T-cell (primary cell): ENCODE results near the gene FBXO40. TPM values are rescaled to one million over a fixed set of nuclear protein-coding genes. Genes with fewer than 3 reads are reported as not detected.

Experiments
- ATAC-seq, 4 experiments: fragments of 200-7000 bp in 3 of 4; fragments of 150-1000 bp in 1 of 4; cut with Tn5 transposase; replicated peaks in 1 of 4; 1 replicate in 3 of 4; 2 replicates in 1 of 4; pipeline ENCODE4 v1.10.0; 2021; ENCODE audit warnings: moderate library complexity in 3 of 4, mild to moderate bottlenecking in 2 of 4, moderate number of reproducible peaks in 1 of 4
- CTCF ChIA-PET, 2 donors: fragments of 300-600 bp; sonication (Branson Sonifier 250); formaldehyde crosslinking; loops; one replicate each; lab custom pipeline; 2022; ENCODE audit warnings: antibody characterized with exemption in 2 of 2; lab: Charles Lee
- POLR2A ChIA-PET, 2 donors: fragments of 300-600 bp; sonication (Branson Sonifier 250); formaldehyde crosslinking; loops; one replicate each; lab custom pipeline; 2022; ENCODE audit warnings: antibody characterized with exemption in 2 of 2; lab: Charles Lee
- DNase-seq, 35 experiments: peaks; one replicate each; pipeline versions ENCODE4 v3.0.0 to v3.0.0-alpha.2; 2013 to 2023
- H3K27ac ChIP-seq: one replicate; pipeline ENCODE4 v1.5.1; 2013; ENCODE audit warnings: low read length
- H3K27me3 ChIP-seq, 2 experiments: replicated peaks in 1 of 2; 1 replicate in 1 of 2; 2 replicates in 1 of 2; pipeline versions ENCODE4 v1.6.1 to v1.7.0; 2013; ENCODE audit warnings: low read length in 1 of 2, mixed read lengths in 1 of 2; ENCODE audit not compliant: control insufficient read depth in 2 of 2, insufficient read depth in 2 of 2; ENCODE audit errors: extremely low read depth in 1 of 2
- H3K36me3 ChIP-seq, 2 donors: 1 replicate in 1 of 2; 2 replicates in 1 of 2; pipeline versions ENCODE4 v1.6.1 to v1.7.0; 2013; ENCODE audit warnings: low read length in 1 of 2; ENCODE audit not compliant: control insufficient read depth in 2 of 2, insufficient read depth in 1 of 2; ENCODE audit errors: extremely low read depth in 1 of 2
- H3K4me1 ChIP-seq, 2 experiments: 1 replicate in 1 of 2; 2 replicates in 1 of 2; pipeline versions ENCODE4 v1.6.1 to v1.7.0; 2013; ENCODE audit warnings: low read length in 2 of 2, mixed read lengths in 1 of 2; ENCODE audit not compliant: insufficient read depth in 2 of 2, control insufficient read depth in 1 of 2; ENCODE audit errors: extremely low read depth in 1 of 2
- H3K4me3 ChIP-seq, 2 donors: 1 replicate in 1 of 2; 2 replicates in 1 of 2; pipeline versions ENCODE4 v1.5.1 to v1.7.0; 2013; ENCODE audit warnings: mild to moderate bottlenecking in 2 of 2, low read length in 1 of 2, moderate library complexity in 1 of 2; ENCODE audit not compliant: control insufficient read depth in 1 of 2; ENCODE audit errors: extremely low read depth in 1 of 2
- H3K9me3 ChIP-seq: 2 replicates; pipeline ENCODE4 v1.7.0; 2013
- H3K27ac Mint-ChIP-seq, 2 donors: one replicate each; pipeline ENCODE4 v1.8.0; 2020 to 2021; ENCODE audit warnings: mild to moderate bottlenecking in 2 of 2, mixed read lengths in 2 of 2
- H3K27me3 Mint-ChIP-seq, 2 donors: one replicate each; pipeline ENCODE4 v1.8.0; 2021 to 2022; ENCODE audit warnings: mixed read lengths in 2 of 2
- H3K36me3 Mint-ChIP-seq: one replicate; pipeline ENCODE4 v1.8.0; 2021; ENCODE audit warnings: mixed read lengths
- H3K4me1 Mint-ChIP-seq, 3 donors: one replicate each; pipeline ENCODE4 v1.8.0; 2020 to 2022; ENCODE audit warnings: mixed read lengths in 3 of 3, mild to moderate bottlenecking in 1 of 3
- H3K4me3 Mint-ChIP-seq, 3 donors: one replicate each; pipeline ENCODE4 v1.8.0; 2020 to 2022; ENCODE audit warnings: mild to moderate bottlenecking in 3 of 3, mixed read lengths in 3 of 3, moderate library complexity in 3 of 3
- H3K9me3 Mint-ChIP-seq, 3 donors: one replicate each; pipeline ENCODE4 v1.8.0; 2020 to 2022; ENCODE audit warnings: mixed read lengths in 3 of 3
- whole genome bisulfite sequencing: methylation state at CpG from one replicate; pipeline ENCODE4 v1.1.5; 2013; ENCODE audit warnings: missing lambda C conversion rate; ENCODE audit not compliant: insufficient coverage; 5-methylcytosine and 5-hydroxymethylcytosine counted together
- total RNA-seq, 35 experiments: library from RNA in 6 of 35; stranded (reverse) in 6 of 35; fragments of 120-200 nt in 1 of 35; gene quantifications; one replicate each; pipeline versions ENCODE4 v1.2.1 to v1.2.4 and lab custom pipeline; 2013 to 2026

Gene FBXO40
- total RNA-seq, 5 donors from 2014 or later (not counting 1 experiment from before 2014, with no cell fraction given) = not detected

DNA sequence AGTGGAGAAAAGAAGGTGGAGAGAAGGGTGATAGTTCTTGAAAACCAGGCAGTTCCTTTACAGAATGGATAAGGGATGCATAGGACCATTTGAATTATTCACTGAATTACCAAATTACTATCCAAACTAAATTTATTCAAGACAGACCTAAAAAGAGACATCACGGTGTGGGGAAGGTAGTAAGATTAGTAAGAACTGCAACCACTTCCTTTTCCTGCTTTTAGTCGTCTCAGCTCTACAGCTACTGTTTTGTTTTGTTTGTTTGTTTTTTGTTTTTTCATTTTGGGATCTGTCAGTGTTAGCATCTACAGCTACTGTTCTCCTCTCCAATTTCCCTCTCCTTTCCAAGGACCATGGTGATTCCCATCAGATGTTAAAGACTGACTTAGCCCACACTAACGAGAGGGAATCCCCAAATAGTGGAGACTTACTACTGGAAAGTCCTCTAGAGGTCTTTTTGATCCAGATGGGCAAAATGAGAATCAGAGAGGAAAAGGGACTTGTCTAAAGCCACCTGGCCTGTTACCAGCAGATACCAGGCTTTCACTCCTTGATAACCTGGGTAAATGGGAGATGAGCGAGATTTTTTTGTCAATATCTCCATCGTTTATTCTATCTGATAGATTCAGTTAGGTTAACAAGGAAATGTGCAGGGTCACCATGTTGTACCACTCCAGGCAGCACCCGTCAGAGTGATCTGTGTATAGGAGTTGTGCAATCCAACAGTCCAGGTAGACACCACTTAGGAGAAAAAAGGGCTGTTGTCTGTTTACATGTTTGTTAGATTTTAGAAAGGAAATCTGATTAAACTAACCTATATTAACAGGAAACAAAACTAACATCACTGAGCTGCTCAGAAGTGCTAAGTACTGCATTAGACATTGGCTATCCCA is 61.6 kb downstream of the FBXO40 start:
- no peaks in the 10 kb centered on the region for H3K9me3 Mint-ChIP-seq
- ChIA-PET POLR2A (interaction anchor here (0.6 to 1.0 kb wide), 2 partner anchors 13 to 1695 kb away, joined by 4 to 7 read pairs; no protein-coding TSS in a partner anchor), CTCF (interaction anchor here in 1 of 2 donors (1.1 kb wide), 1 partner anchor 93 kb away, joined by 11 read pairs; no protein-coding TSS in a partner anchor)
- peaks cover 73% of the 10 kb centered on the region for H3K36me3 Mint-ChIP-seq
- Histone ChIP-seq H3K4me1 (peaks cover 19 to 54% of the 10 kb centered on the region in 2 experiments), H3K36me3 (peaks cover 5 to 71% of the 10 kb centered on the region in 2 donors), H3K27ac (peak overlapping the region; percentile 59), H3K27me3 (no peaks in the 10 kb centered on the region), H3K4me3 (peak overlapping the region in 1 of 2 donors; percentile 33), H3K9me3 (no peaks in the 10 kb centered on the region)
- no peaks in the 10 kb centered on the region for H3K27me3 Mint-ChIP-seq
- whole genome bisulfite sequencing = no CpG with 5 or more reads among the region's 6 CpGs
- ATAC-seq (peak; percentile 78 to 88 (median 85)), DNase-seq (peak in 1 of 35 experiments; percentile 41)
- H3K4me3 Mint-ChIP-seq = peak overlapping the region; percentile 26 to 57 (median 44)
- H3K4me1 Mint-ChIP-seq = peaks cover 75 to 91% (median 89%) of the 10 kb centered on the region in 3 donors
- peak overlapping the region; percentile 86 to 93 for H3K27ac Mint-ChIP-seq

DNA sequence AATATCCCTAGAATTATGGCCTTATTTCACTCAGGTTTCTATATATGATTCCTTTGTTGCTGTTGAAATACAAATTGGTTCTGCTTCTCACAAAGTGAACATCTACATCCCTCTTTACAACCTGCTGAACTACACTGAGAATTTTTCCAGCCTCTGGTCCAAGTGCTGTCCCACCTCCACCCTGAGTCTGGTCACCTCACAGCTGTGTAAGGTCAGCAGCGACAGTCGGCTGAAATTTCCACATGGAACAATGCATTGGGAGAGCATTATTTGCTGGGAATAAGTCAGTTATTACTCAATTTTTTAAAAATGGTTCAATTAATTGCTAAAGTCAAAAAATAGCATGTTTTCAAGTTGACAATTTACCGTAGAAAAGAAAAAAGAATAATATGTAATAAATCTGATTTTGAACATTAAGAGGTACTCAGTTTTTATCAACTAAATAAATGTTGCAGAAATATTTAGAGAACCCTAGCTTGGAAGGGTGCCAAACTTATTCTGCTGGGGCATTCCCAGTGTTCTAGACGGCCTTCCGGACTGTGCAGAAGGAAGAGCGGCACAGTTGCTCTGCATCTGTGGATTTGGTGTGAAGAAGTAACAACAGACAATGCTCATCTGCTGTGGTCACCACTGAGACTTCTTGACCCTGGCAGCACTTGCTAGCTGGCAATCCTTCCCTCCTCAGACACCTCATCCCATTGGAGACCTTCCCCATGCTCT is 65.7 kb downstream of the FBXO40 start:
- POLR2A ChIA-PET = interaction anchor here in 1 of 2 donors (1.2 kb wide), 1 partner anchor 53 kb away, joined by 3 read pairs; no protein-coding TSS in a partner anchor
- no peaks in the 10 kb centered on the region for H3K27me3 ChIP-seq
- peak overlapping the region; percentile 82 to 98 (median 95) for H3K4me3 Mint-ChIP-seq
- H3K4me3 ChIP-seq = peak overlapping the region in 1 of 2 donors; percentile 77
- ATAC-seq (no peak), DNase-seq (no peak)
- CTCF ChIA-PET = no interaction called here
- peaks cover 26 to 48% of the 10 kb centered on the region in 2 experiments for H3K4me1 ChIP-seq
- no peaks in the 10 kb centered on the region for H3K9me3 ChIP-seq
- H3K36me3 ChIP-seq = peaks cover 5 to 59% of the 10 kb centered on the region in 2 donors
- no peaks in the 10 kb centered on the region for H3K27me3 Mint-ChIP-seq
- H3K27ac ChIP-seq = peak overlapping the region; percentile 97
- H3K4me1 Mint-ChIP-seq = peaks cover 71 to 75% (median 71%) of the 10 kb centered on the region in 3 donors
- no peaks in the 10 kb centered on the region for H3K9me3 Mint-ChIP-seq
- peaks cover 58% of the 10 kb centered on the region for H3K36me3 Mint-ChIP-seq
- WGBS = 90% methylated on average over 2 of the region's 6 CpGs
- H3K27ac Mint-ChIP-seq = peak overlapping the region; percentile 99

DNA sequence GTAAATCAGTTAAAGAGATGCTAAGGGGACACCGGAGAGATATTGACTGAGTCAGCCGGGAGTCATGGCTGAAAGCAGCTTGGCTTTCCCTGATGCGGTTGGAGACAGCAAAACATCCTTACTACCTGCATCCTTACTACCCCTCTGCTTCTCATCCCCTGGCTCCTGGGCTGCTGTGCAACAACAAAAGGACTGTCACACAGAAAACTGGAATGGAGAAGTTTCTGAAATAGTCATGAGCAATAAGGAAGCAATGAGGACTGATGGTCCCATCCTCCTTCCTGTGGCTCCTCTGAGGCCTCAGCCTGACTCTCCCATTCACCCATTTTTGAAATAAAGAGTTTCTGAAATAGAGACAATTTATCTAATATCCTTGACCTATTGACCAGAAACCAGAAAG is 66.4 kb downstream of the FBXO40 start:
- Mint-ChIP-seq H3K4me3 (peak overlapping the region; percentile 82 to 98 (median 95)), H3K4me1 (peaks cover 64 to 69% (median 65%) of the 10 kb centered on the region in 3 donors), H3K36me3 (peaks cover 58% of the 10 kb centered on the region), H3K27me3 (no peaks in the 10 kb centered on the region), H3K9me3 (no peaks in the 10 kb centered on the region), H3K27ac (peak overlapping the region; percentile 99)
- peaks cover 21 to 46% of the 10 kb centered on the region in 2 experiments for H3K4me1 ChIP-seq
- no CpG with 5 or more reads among the region's 3 CpGs for WGBS
- H3K27me3 ChIP-seq = no peaks in the 10 kb centered on the region
- peak overlapping the region; percentile 69 to 77 for H3K4me3 ChIP-seq
- ChIA-PET CTCF (interaction anchor here in 1 of 2 donors (0.7 to 2.0 kb wide), 3 partner anchors 114 to 1134 kb away, joined by 3 to 7 read pairs (median 3); partner anchors contain the start of genes HSPBAP1 and POLQ), POLR2A (interaction anchor here (1.2 to 1.8 kb wide), 3 partner anchors 53 to 756 kb away, joined by 3 to 6 read pairs (median 6); partner anchors contain the start of gene WDR5B (in 1 of the 2))
- H3K36me3 ChIP-seq = peaks cover 5 to 64% of the 10 kb centered on the region in 2 donors
- H3K27ac ChIP-seq = peak overlapping the region; percentile 97
- ATAC-seq = no peak
- no peaks in the 10 kb centered on the region for H3K9me3 ChIP-seq
- peak in 1 of 35 experiments; percentile 8 for DNase-seq

DNA sequence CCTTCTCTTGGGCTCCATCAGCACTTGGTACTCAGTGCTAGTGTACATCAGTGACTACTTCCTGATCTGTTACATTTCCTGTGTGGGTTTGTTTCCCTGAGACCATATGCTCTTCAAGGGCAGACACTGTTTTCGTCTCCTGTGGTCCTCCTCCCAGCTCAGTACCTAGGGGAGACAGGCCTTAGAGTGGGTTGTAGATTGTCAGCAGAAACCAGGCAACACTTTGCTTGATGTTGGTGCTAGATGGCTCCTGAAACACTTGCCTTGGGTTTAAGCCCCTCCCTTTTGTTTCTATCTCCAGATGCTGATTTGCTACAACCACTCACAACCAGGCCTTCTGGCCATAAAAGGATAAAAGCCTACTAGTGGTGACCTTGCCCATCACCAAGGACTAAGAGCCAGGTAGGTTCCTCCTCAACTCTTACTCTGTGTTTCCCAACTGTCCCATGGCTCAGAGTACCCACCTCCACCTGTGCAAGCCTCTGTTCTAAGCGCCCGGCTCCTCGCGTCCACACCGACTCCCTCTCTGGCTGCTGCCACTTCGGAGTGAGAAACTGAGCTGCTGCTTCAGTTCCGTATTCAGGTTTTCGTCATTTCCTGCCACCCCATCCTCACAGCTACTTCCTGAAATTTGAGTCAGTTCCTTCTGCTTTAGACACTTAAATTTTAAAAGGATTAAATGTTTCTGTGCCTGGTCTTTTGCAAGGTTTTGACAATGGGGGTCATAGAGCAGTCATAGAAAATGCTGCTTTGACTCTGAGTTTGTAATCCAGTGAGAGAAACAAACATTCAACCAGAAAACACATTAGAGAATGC is 67.4 kb downstream of the FBXO40 start, which contains the start of gene HCLS1:
Gene HCLS1, minus strand, starts transcription at position 548 of the 816 bp plus-strand sequence. CDS start 2,556 bp downstream, outside the sequence.
- Mint-ChIP-seq H3K9me3 (no peaks in the 10 kb centered on the region), H3K4me1 (peaks cover 57 to 61% (median 59%) of the 10 kb centered on the region in 3 donors), H3K4me3 (peak within 1 kb of the TSS; percentile 82 to 98 (median 95)), H3K27ac (peak within 1 kb of the TSS; percentile 99), H3K27me3 (no peaks in the 10 kb centered on the region), H3K36me3 (peaks cover 61% of the 10 kb centered on the region)
- Histone ChIP-seq H3K9me3 (no peaks in the 10 kb centered on the region), H3K27me3 (no peaks in the 10 kb centered on the region), H3K4me3 (peak within 1 kb of the TSS; percentile 69 to 77), H3K36me3 (peaks cover 5 to 68% of the 10 kb centered on the region in 2 donors), H3K27ac (peak within 1 kb of the TSS; percentile 97), H3K4me1 (peaks cover 18 to 41% of the 10 kb centered on the region in 2 experiments)
- POLR2A ChIA-PET = interaction anchor here (0.5 to 1.8 kb wide), 18 partner anchors 8 to 755 kb away, joined by 3 to 15 read pairs (median 4); partner anchors contain the start of genes EAF2 (in 1 of the 2), FAM162A (in 1 of the 2), GOLGB1 (in 1 of the 2) and IQCB1 (in 1 of the 2)
- 0% methylated on average over 7 of the region's 9 CpGs for WGBS
- CTCF ChIA-PET = interaction anchor here in 1 of 2 donors (0.6 to 2.0 kb wide), 9 partner anchors 12 to 1133 kb away, joined by 3 to 7 read pairs (median 5); partner anchors contain the start of genes EAF2, FAM162A, HSPBAP1 and IQCB1
- ATAC-seq (peak; percentile 84 to 87 (median 85)), DNase-seq (peak; percentile 48 to 85 (median 67))

DNA sequence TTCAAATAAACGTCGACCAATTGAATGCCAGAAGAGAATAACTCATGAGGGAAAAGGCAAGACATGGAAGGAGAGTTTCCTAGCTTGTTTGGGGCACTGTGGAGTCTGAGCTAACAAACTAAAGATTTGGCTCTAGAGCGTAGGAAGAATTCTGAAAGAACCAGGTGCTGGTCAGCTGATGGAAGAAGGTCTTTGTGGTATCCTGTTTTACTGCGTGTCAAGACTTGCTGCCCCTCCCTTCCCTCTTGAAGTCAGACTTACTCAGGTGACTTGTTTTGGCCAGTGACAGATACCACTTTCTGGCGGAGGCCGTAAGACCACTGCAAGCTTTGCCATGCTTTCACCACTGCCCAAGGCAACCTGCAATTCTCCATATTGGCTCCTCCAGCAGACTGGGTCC is 68.2 kb downstream of the FBXO40 start:
- ATAC-seq (no peak), DNase-seq (peak in 1 of 35 experiments; percentile 12)
- no peaks in the 10 kb centered on the region for H3K27me3 Mint-ChIP-seq
- Histone ChIP-seq H3K27ac (peak overlapping the region; percentile 97), H3K4me1 (peaks cover 18 to 38% of the 10 kb centered on the region in 2 experiments), H3K27me3 (no peaks in the 10 kb centered on the region), H3K4me3 (no peak overlapping the region), H3K9me3 (no peaks in the 10 kb centered on the region), H3K36me3 (peaks cover 5 to 68% of the 10 kb centered on the region in 2 donors)
- WGBS = 100% methylated on average over 2 of the region's 6 CpGs
- H3K4me3 Mint-ChIP-seq = peak overlapping the region; percentile 82 to 98 (median 95)
- peaks cover 63% of the 10 kb centered on the region for H3K36me3 Mint-ChIP-seq
- peak overlapping the region; percentile 99 for H3K27ac Mint-ChIP-seq
- no peaks in the 10 kb centered on the region for H3K9me3 Mint-ChIP-seq
- CTCF ChIA-PET = interaction anchor here in 1 of 2 donors (0.6 to 2.0 kb wide), 7 partner anchors 12 to 864 kb away, joined by 3 to 7 read pairs (median 5); partner anchors contain the start of genes EAF2, FAM162A, IQCB1 and POLQ
- H3K4me1 Mint-ChIP-seq = peaks cover 52 to 56% (median 54%) of the 10 kb centered on the region in 3 donors
- POLR2A ChIA-PET = interaction anchor here (0.5 to 1.8 kb wide), 15 partner anchors 9 to 754 kb away, joined by 3 to 15 read pairs (median 5); partner anchors contain the start of genes EAF2 (in 1 of the 2), FAM162A (in 1 of the 2), GOLGB1 (in 1 of the 2) and IQCB1 (in 1 of the 2)
